PC-3 (cell line): ENCODE measurements around the gene PLXNB2.

Source experiments
- CTCF ChIP-seq: fragments of 300-600 bp; sonication (generic); conservative IDR thresholded peaks from 2 replicates; pipeline ENCODE4 v1.5.1; 2017; ENCODE audit warnings: antibody characterized with exemption, low read depth, mild to moderate bottlenecking, low read length
- EZH2 ChIP-seq: fragments of 300-600 bp; sonication (generic); IDR thresholded peaks from one replicate; pipeline ENCODE4 v1.6.1; 2017; ENCODE audit warnings: antibody characterized with exemption, mild to moderate bottlenecking, low read length; ENCODE audit not compliant: unreplicated experiment
- EZH2phosphoT487 ChIP-seq: fragments of 300-600 bp; sonication (generic); IDR thresholded peaks from 2 replicates; pipeline ENCODE4 v1.6.1; 2018; ENCODE audit warnings: mild to moderate bottlenecking, antibody characterized with exemption, low read length, borderline replicate concordance

- TF ChIP-seq CTCF (no peak), EZH2 (no peak), EZH2phosphoT487 (no peak)
These were observed 8.1 kb upstream of the PLXNB2 start for GRCh38 chr22:50315289-50316113.
